NCI-H524 (cell line): ENCODE data around the gene WWP2.
A peak's percentile ranks its signal among the peaks of the same experiment; 100 is the strongest.
"Not testable (repeated sequence)": the region's sequence is repeated elsewhere in the genome, so short reads cannot be mapped to it uniquely, and the experiment has no call there.

ENCODE experiments used
- DNase-seq, 2 experiments: peaks; one replicate each; lab custom pipeline; 2025; lab: John Stamatoyannopoulos, UW

The WWP2 gene

GRCh38 chr16:69831212-69832123 lies 69.3 kb downstream of the WWP2 start:
- DNase-seq, result no peak

DNA sequence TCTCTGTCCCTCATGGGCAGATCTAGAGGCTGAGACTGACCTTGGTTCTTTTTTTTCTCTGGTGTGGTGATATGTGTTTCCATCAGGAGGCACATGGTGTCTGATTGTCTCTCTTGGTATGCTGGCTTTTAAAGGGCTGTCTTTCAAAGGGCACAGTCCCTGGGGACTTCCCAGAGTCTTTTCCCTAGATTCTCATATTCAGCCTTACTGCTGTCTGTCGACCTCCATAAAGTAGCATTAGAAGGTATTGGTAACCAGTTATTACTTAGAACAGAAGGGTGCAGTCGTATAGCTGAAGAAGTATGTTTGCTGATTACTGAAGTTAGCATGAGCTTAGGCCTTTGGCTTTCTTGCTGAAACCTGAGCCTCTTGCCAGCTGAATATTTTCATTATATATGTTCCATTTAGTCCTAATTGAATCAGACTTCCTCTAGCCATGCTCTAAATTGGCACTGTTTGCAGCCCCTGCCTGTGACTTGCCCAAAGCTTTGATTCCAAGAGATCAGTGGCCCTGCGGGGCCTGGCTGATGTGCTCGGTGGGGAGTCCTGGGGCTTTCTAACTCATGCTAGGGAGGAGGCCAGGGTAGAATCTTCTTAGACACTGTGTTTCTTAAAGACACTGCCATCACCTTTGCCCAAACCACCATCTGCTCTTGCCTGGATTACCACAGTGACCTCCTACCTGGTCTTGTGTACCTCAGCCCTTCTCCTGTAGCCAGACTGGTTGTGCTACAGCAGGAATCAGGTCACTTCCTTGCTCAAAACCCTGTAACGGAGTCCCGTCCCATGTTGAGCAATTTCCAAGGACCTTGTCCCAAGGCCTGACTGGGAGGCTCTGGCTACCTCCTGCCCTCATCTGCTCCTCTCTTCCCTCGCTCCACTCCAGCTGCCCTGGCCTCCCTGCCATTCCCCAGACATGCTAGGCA lies 71.5 kb downstream of the WWP2 start:
- peak in 1 of 2 experiments; percentile 39 for DNase-seq

GRCh38 chr16:69834807-69835466 lies 72.8 kb downstream of the WWP2 start:
- no peak for DNase-seq

GRCh38 chr16:69836257-69836656 lies 74.1 kb downstream of the WWP2 start:
- no peak for DNase-seq

GRCh38 chr16:69837380-69837779 lies 75.2 kb downstream of the WWP2 start:
- DNase-seq, result no peak

GRCh38 chr16:69838489-69838888 lies 76.4 kb downstream of the WWP2 start:
- DNase-seq, result peak in 1 of 2 experiments; percentile 15

GRCh38 chr16:69839240-69839688 lies 77.1 kb downstream of the WWP2 start:
- DNase-seq, result no peak

GRCh38 chr16:69839798-69840409 lies 77.8 kb downstream of the WWP2 start:
- DNase-seq, result peak; percentile 55 to 66

- no peak for DNase-seq
Observed at GRCh38 chr16:69840975-69841374, 78.8 kb downstream of the WWP2 start.

GRCh38 chr16:69844441-69844840 lies 82.3 kb downstream of the WWP2 start:
- no peak for DNase-seq

DNA sequence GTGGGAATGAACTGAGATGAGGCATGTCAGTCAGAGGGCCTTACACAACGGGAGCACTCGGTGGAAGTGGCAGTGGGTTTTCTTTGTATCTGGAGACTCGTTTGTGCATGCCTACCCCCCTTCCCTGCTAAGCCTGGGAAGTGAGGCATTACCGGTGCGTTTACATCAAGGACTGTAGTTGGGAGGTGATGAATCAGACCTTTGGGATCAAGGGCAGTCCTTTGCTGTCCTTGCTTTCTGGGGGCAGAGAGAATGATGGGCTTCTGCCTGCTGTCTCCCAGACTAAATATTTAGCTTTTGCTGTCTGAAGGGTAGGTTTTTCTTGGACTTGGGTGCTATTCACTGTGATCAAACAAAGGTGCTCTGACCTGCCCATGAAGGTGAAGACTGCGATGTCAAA lies 83.0 kb downstream of the WWP2 start:
- no peak for DNase-seq

- no peak for DNase-seq
Observed at GRCh38 chr16:69847643-69848042, 85.5 kb downstream of the WWP2 start.

- DNase-seq, result no peak
Observed at GRCh38 chr16:69848637-69849545, 86.8 kb downstream of the WWP2 start.

GRCh38 chr16:69851491-69852240 lies 89.5 kb downstream of the WWP2 start:
- no peak for DNase-seq

DNA sequence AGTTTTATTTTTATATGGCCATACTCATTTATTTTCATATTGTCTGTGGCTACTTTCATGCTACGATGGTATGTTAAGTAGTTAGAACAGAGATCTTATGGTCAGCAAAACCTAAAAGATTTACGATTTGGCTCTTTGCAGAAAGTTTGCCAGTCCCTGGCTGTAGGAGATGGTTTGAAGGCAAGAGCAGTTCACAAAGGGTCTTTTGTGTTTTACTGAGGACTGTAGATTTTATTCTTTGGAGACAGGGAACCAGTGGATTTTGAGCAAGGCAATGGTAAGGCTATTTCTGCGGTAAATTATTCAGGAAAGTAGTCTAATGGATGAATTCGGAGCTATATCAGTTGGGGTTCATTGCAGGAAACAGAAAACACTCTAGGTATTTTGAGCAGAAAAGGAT lies 90.7 kb downstream of the WWP2 start:
- no peak for DNase-seq

- DNase-seq, result no peak
Observed at GRCh38 chr16:69853481-69853880, 91.3 kb downstream of the WWP2 start.

- DNase-seq, result not testable (repeated sequence)
Observed at GRCh38 chr16:69854776-69855175, 92.6 kb downstream of the WWP2 start.

DNA sequence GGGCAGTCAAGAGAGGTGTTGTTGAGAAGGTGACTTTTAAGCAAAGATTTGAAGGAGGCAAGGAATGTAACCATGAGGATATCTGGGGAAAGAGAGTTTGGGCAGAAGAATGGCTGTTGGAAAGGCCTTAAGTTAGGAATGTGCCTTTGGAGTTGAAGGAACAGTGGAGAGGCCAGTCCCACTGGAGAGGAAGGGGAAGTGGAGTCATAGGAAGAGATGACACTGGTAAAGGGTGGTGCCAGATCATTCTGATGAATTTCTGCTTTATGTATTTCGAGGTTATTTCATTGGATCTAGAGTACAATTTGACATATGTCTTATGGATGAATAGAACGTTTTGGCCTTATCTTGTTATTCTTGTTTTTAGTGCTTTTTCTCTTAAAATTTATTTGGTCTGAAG lies 93.5 kb downstream of the WWP2 start:
- no peak for DNase-seq

GRCh38 chr16:69858191-69859104 lies 96.3 kb downstream of the WWP2 start:
- no peak for DNase-seq
